Esophagus mucosa (tissue), 1 donor: Measurements from ENCODE around the gene CFAP73. TPM values are rescaled to one million over a fixed set of nuclear protein-coding genes. Genes with fewer than 3 reads are reported as not detected.
"Not testable (repeated sequence)": the region's sequence is repeated elsewhere in the genome, so short reads cannot be mapped to it uniquely, and the experiment has no call there.

Experiments
- ATAC-seq: fragments of 200-7000 bp; cut with Tn5 transposase; one replicate; pipeline ENCODE4 v1.9.1; 2020
- total RNA-seq: library from RNA; stranded (reverse); gene quantifications from one replicate; pipeline ENCODE4 v1.2.4, GENCODE V29; 2023
- donor health status: DM: yes; HTN: yes; CAD: no.

CFAP73 gene
- total RNA-seq, 1 donor from 2014 or later, result 0.20 TPM

- no peak for ATAC-seq
Observed at GRCh38 chr12:113120670-113121370, 28.7 kb upstream of the CFAP73 start.

GRCh38 chr12:113127791-113128199 lies 21.7 kb upstream of the CFAP73 start:
- no peak for ATAC-seq

- no peak for ATAC-seq
Observed at GRCh38 chr12:113128802-113129663, 20.5 kb upstream of the CFAP73 start.

GRCh38 chr12:113129664-113130456 lies 19.7 kb upstream of the CFAP73 start:
- peak; percentile 1 for ATAC-seq

- ATAC-seq, result peak; percentile 73
Observed at GRCh38 chr12:113130457-113131135, 18.9 kb upstream of the CFAP73 start.

- ATAC-seq, result peak; percentile 5
Observed at GRCh38 chr12:113131556-113131955, 18.0 kb upstream of the CFAP73 start.

- no peak for ATAC-seq
Observed at GRCh38 chr12:113133036-113133435, 16.5 kb upstream of the CFAP73 start.

- ATAC-seq, result no peak
Observed at GRCh38 chr12:113133666-113134065, 15.9 kb upstream of the CFAP73 start.

GRCh38 chr12:113134071-113134470 lies 15.5 kb upstream of the CFAP73 start:
- no peak for ATAC-seq

GRCh38 chr12:113134521-113134951 lies 15.0 kb upstream of the CFAP73 start:
- no peak for ATAC-seq

- peak; percentile 85 for ATAC-seq
Observed at GRCh38 chr12:113135178-113136127, 14.1 kb upstream of the CFAP73 start, which contains the start of gene RASAL1. Gene RASAL1 (minus strand): TSS chr12:113135761. CDS start chr12:113135462, 299 bp downstream.

GRCh38 chr12:113136128-113136989 lies 13.2 kb upstream of the CFAP73 start:
- ATAC-seq, result peak; percentile 2

- peak; percentile 84 for ATAC-seq
Observed at GRCh38 chr12:113136990-113137511, 12.5 kb upstream of the CFAP73 start.

- no peak for ATAC-seq
Observed at GRCh38 chr12:113137861-113138783, 11.4 kb upstream of the CFAP73 start.

- no peak for ATAC-seq
Observed at GRCh38 chr12:113138826-113139225, 10.7 kb upstream of the CFAP73 start.

- no peak for ATAC-seq
Observed at GRCh38 chr12:113140706-113141105, 8.8 kb upstream of the CFAP73 start.

- ATAC-seq, result not testable (repeated sequence)
Observed at GRCh38 chr12:113141716-113142115, 7.8 kb upstream of the CFAP73 start.

GRCh38 chr12:113142173-113142885 lies 7.2 kb upstream of the CFAP73 start:
- ATAC-seq, result peak; percentile 24
